Loucy (cell line): ENCODE results near the gene KYAT1.

ENCODE experiments used
- H2AFZ ChIP-seq: fragments of 200-600 bp; sonication (generic); 2 replicates; pipeline ENCODE4 v1.6.0; 2016; ENCODE audit warnings: antibody characterized with exemption, mild to moderate bottlenecking, low read length, moderate library complexity
- H3F3A ChIP-seq: fragments of 200-600 bp; 2 replicates; pipeline ENCODE4 v1.6.0; 2016; ENCODE audit warnings: antibody characterized with exemption, low read depth, mild to moderate bottlenecking
- H3K27me3 ChIP-seq: fragments of 200-600 bp; sonication (generic); 2 replicates; pipeline ENCODE4 v1.6.1; 2014; ENCODE audit warnings: low read length, mild to moderate bottlenecking; ENCODE audit not compliant: insufficient read depth, poor library complexity, severe bottlenecking
- H3K36me3 ChIP-seq: fragments of 200-600 bp; sonication (generic); 2 replicates; pipeline ENCODE4 v1.6.1; 2016; ENCODE audit warnings: low read length; ENCODE audit not compliant: insufficient read depth
- H3K4me1 ChIP-seq: fragments of 200-600 bp; sonication (generic); 2 replicates; pipeline ENCODE4 v1.5.1; 2014; ENCODE audit warnings: low read length, mild to moderate bottlenecking; ENCODE audit not compliant: insufficient read depth, poor library complexity, severe bottlenecking
- H3K4me2 ChIP-seq: fragments of 200-600 bp; sonication (generic); 2 replicates; pipeline ENCODE4 v1.6.0; 2014; ENCODE audit warnings: antibody characterized with exemption, low read length, low read depth, mild to moderate bottlenecking; ENCODE audit not compliant: poor library complexity, severe bottlenecking
- H3K4me3 ChIP-seq: fragments of 200-600 bp; sonication (generic); 2 replicates; pipeline ENCODE4 v1.5.1; 2014; ENCODE audit warnings: low read length, mild to moderate bottlenecking, mixed read lengths; ENCODE audit not compliant: poor library complexity, severe bottlenecking
- H3K79me2 ChIP-seq: fragments of 200-600 bp; sonication (generic); 2 replicates; pipeline ENCODE4 v1.6.1; 2014; ENCODE audit warnings: low read length; ENCODE audit not compliant: insufficient read depth
- H3K9ac ChIP-seq: fragments of 200-600 bp; sonication (generic); 2 replicates; pipeline ENCODE4 v1.6.0; 2014; ENCODE audit warnings: mild to moderate bottlenecking, low read depth, low read length, moderate library complexity; ENCODE audit not compliant: poor library complexity, severe bottlenecking
- H3K9me2 ChIP-seq: fragments of 200-600 bp; sonication (generic); replicated peaks from 2 replicates; pipeline ENCODE4 v1.6.1; 2016; ENCODE audit warnings: low read depth, low read length, mixed read lengths
- H3K9me3 ChIP-seq: fragments of 200-600 bp; sonication (generic); 2 replicates; pipeline ENCODE4 v1.6.1; 2014; ENCODE audit warnings: mild to moderate bottlenecking, antibody characterized with exemption, low read length, low read depth; ENCODE audit not compliant: insufficient read depth
- H4K20me1 ChIP-seq: fragments of 200-600 bp; sonication (generic); 2 replicates; pipeline ENCODE4 v1.6.0; 2014; ENCODE audit warnings: antibody characterized with exemption, low read length, mild to moderate bottlenecking; ENCODE audit not compliant: insufficient read depth, poor library complexity, severe bottlenecking
- EZH2phosphoT487 ChIP-seq: fragments of 200-600 bp; IDR thresholded peaks from 2 replicates; pipeline ENCODE4 v1.6.1; 2018; ENCODE audit warnings: antibody characterized with exemption, mild to moderate bottlenecking, moderate library complexity, borderline replicate concordance
- TF ChIP-seq, protein P1 (sequence below): fragments of 200-600 bp; sonication (generic); conservative IDR thresholded peaks from 2 replicates; pipeline ENCODE4 v1.5.1; 2014; ENCODE audit warnings: mild to moderate bottlenecking, antibody characterized with exemption, low read length

KYAT1 gene

DNA sequence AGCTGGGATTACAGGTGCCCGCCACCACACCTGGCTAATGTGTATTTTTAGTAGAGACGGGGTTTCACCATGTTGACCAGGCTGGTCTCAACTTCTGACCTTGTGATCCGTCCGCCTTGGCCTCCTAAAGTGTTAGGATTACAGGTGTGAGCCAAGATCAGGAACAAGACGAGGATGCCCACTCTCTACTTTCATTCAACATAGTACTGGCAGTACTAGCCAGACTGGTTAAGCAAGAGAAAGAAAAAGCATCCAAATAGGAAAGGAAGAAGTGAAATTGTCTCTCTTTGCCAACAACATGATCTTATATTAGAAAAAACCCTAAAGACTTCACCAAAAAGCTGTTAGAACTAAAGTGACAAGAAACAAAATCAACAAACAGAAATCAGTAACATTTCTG, 70.9 kb downstream of the KYAT1 start:
- H3K9ac ChIP-seq, result no peak overlapping the region
- H3F3A ChIP-seq, result no peaks in the 10 kb centered on the region
- H3K79me2 ChIP-seq, result no peaks in the 10 kb centered on the region
- H2AFZ ChIP-seq, result no peak overlapping the region
- H3K9me3 ChIP-seq, result no peaks in the 10 kb centered on the region
- no peak for TF ChIP-seq EZH2phosphoT487
- TF ChIP-seq, protein P1, sequence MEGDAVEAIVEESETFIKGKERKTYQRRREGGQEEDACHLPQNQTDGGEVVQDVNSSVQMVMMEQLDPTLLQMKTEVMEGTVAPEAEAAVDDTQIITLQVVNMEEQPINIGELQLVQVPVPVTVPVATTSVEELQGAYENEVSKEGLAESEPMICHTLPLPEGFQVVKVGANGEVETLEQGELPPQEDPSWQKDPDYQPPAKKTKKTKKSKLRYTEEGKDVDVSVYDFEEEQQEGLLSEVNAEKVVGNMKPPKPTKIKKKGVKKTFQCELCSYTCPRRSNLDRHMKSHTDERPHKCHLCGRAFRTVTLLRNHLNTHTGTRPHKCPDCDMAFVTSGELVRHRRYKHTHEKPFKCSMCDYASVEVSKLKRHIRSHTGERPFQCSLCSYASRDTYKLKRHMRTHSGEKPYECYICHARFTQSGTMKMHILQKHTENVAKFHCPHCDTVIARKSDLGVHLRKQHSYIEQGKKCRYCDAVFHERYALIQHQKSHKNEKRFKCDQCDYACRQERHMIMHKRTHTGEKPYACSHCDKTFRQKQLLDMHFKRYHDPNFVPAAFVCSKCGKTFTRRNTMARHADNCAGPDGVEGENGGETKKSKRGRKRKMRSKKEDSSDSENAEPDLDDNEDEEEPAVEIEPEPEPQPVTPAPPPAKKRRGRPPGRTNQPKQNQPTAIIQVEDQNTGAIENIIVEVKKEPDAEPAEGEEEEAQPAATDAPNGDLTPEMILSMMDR, result no peak
- no peaks in the 10 kb centered on the region for H3K9me2 ChIP-seq
- H3K4me3 ChIP-seq, result no peak overlapping the region
- no peak overlapping the region for H3K4me2 ChIP-seq
- H3K4me1 ChIP-seq, result no peaks in the 10 kb centered on the region
- H3K36me3 ChIP-seq, result peaks cover 3% of the 10 kb centered on the region; the same call in 1 of the 2 replicates
- H4K20me1 ChIP-seq, result no peaks in the 10 kb centered on the region
- no peaks in the 10 kb centered on the region for H3K27me3 ChIP-seq

DNA sequence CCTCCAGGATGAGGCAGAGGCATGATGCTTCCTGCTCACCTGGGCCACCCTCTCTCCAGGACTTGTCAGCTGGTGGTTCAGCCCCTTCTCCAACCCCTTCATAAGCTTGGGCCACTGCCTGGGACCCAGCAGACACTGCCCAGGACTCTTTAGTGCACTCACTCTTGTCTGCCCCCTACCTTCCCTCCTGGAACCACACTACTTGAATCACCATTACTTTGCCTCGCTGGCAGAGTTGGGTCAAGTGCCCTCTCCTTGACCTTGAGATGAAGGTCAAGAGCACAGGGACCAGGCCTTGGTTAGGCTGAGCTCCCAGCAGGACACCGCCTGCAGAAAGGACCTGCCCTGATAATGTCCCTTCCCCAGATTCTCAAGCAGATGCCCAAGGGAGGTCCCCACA, 71.9 kb downstream of the KYAT1 start:
- Histone ChIP-seq H3K9me2 (no peaks in the 10 kb centered on the region), H3K36me3 (peaks cover 6% of the 10 kb centered on the region; the same call in 1 of the 2 replicates), H3K4me3 (no peak overlapping the region), H4K20me1 (no peaks in the 10 kb centered on the region), H3K27me3 (no peaks in the 10 kb centered on the region), H3K9ac (no peak overlapping the region), H3K4me2 (no peak overlapping the region), H3K4me1 (no peaks in the 10 kb centered on the region), H3K9me3 (no peaks in the 10 kb centered on the region), H2AFZ (no peak overlapping the region), H3K79me2 (no peaks in the 10 kb centered on the region), H3F3A (no peaks in the 10 kb centered on the region)
- no peak for TF ChIP-seq EZH2phosphoT487
- TF ChIP-seq, protein P1, result 0 out of 2 replicates have a peak, but pooled peaks have one; percentile 16

DNA sequence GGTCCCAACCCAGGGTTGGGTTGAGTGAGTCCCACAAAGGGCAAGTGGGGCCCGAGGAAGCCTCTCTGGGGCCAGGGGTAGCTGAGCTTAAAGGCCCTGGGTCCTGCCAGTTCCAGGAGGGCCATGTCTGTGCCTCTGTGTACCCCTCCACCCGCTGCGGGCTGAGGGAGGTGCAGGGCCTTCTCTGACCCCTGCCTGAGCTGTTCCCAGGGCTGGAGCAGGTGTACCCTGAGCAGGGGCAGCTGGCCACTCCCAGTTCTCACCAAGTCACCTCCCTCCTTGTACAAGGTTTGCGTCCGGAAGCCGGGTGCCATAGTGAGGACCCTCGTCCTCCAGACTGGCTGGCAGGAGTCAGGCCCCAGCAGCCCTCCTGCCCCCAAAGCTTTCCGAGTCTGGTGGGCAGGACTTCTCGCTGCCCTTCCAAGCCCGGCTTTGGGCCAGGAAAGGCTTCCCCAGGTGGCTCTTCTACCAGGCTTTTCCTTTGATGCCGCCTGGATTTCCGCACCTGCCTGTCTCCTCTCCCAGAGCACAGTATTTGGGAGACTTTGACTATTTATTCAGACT, 72.6 kb downstream of the KYAT1 start:
- Histone ChIP-seq H3K27me3 (no peaks in the 10 kb centered on the region), H3K4me2 (no peak overlapping the region), H3K9ac (no peak overlapping the region), H3K4me3 (no peak overlapping the region), H3K9me2 (no peaks in the 10 kb centered on the region), H3K79me2 (no peaks in the 10 kb centered on the region), H3F3A (no peaks in the 10 kb centered on the region), H2AFZ (no peak overlapping the region), H4K20me1 (no peaks in the 10 kb centered on the region), H3K4me1 (no peaks in the 10 kb centered on the region), H3K9me3 (no peaks in the 10 kb centered on the region), H3K36me3 (peaks cover 6% of the 10 kb centered on the region; the same call in 1 of the 2 replicates)
- TF ChIP-seq, protein P1, result no peak
- no peak for TF ChIP-seq EZH2phosphoT487
